Breast epithelium (tissue), 3 donors: ENCODE measurements around the gene ABCA8.
"Not testable (repeated sequence)": the region's sequence is repeated elsewhere in the genome, so short reads cannot be mapped to it uniquely, and the experiment has no call there.

Source experiments
- POLR2AphosphoS5 ChIP-seq, 3 donors: sonication (generic); formaldehyde crosslinking; IDR thresholded peaks; one replicate each; pipeline ENCODE4 v1.6.1; 2017; ENCODE audit warnings: antibody characterized with exemption in 3 of 3
- TF ChIP-seq, protein P1 (sequence below), 3 donors: fragments of 450-650 bp; IDR thresholded peaks; one replicate each; pipeline ENCODE4 v1.5.1; 2016 to 2017; ENCODE audit warnings: antibody characterized with exemption in 3 of 3, mild to moderate bottlenecking in 3 of 3, moderate library complexity in 3 of 3

DNA sequence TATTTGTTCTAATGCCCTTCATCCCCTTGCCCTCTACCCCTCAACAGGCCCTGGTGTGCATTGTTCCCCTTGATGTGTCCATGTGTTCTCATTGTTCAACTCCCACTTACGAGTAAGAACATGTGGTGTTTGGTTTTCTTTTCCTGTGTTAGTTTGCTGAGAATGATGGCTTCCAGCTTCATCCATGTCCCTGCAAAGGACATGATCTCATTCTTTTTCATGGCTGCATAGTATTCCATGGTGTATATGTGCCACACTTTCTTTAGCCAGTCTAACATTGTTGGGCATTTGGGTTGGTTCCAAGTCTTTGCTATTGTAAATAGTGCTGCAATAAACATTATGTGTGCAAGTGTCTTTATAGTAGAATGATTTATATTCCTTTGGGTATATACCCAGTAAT lies 7.3 kb downstream of the ABCA8 start:
- TF ChIP-seq, protein P1, sequence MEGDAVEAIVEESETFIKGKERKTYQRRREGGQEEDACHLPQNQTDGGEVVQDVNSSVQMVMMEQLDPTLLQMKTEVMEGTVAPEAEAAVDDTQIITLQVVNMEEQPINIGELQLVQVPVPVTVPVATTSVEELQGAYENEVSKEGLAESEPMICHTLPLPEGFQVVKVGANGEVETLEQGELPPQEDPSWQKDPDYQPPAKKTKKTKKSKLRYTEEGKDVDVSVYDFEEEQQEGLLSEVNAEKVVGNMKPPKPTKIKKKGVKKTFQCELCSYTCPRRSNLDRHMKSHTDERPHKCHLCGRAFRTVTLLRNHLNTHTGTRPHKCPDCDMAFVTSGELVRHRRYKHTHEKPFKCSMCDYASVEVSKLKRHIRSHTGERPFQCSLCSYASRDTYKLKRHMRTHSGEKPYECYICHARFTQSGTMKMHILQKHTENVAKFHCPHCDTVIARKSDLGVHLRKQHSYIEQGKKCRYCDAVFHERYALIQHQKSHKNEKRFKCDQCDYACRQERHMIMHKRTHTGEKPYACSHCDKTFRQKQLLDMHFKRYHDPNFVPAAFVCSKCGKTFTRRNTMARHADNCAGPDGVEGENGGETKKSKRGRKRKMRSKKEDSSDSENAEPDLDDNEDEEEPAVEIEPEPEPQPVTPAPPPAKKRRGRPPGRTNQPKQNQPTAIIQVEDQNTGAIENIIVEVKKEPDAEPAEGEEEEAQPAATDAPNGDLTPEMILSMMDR (IDR thresholded peaks at IDR 0.05) = not testable (repeated sequence)
- TF ChIP-seq POLR2AphosphoS5 (IDR thresholded peaks at IDR 0.05) = not testable (repeated sequence)
